Mammary epithelial cell (primary cell): ENCODE results near the gene GALNT13.

Experiments used
- EZH2 ChIP-seq: IDR thresholded peaks from 2 replicates; pipeline ENCODE4 v1.6.1; 2012; ENCODE audit warnings: low read length, inconsistent platforms, borderline replicate concordance
- TF ChIP-seq, protein P1 (sequence below), 2 donors: IDR thresholded peaks in 1 of 2; conservative IDR thresholded peaks in 1 of 2; 2 replicates each; pipeline ENCODE4 v1.5.1; 2011 to 2012; ENCODE audit warnings: inconsistent platforms in 2 of 2, low read length in 2 of 2, mild to moderate bottlenecking in 2 of 2, control low read depth in 1 of 2, low read depth in 1 of 2; ENCODE audit not compliant: insufficient read depth in 1 of 2; ENCODE audit errors: extremely low read depth in 1 of 2

DNA sequence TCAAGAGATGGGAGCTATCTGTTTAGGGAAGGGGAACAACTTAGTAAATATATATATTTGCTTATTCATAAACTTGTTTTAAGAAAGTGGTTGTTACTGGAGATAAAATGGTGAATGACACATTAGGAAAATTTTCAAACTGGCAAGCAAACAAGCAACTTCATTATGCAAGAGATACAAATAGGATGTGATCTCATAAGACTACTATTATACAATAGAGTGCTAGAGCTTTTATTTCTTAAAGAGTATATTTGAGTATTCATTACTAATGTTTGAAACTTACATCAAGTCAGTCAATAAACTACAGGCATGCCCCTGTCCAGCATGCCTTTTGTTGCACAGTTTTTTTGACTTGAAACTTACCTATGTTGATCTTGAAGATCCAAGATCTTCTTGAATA lies 471.6 kb downstream of the GALNT13 start:
- TF ChIP-seq, protein P1, sequence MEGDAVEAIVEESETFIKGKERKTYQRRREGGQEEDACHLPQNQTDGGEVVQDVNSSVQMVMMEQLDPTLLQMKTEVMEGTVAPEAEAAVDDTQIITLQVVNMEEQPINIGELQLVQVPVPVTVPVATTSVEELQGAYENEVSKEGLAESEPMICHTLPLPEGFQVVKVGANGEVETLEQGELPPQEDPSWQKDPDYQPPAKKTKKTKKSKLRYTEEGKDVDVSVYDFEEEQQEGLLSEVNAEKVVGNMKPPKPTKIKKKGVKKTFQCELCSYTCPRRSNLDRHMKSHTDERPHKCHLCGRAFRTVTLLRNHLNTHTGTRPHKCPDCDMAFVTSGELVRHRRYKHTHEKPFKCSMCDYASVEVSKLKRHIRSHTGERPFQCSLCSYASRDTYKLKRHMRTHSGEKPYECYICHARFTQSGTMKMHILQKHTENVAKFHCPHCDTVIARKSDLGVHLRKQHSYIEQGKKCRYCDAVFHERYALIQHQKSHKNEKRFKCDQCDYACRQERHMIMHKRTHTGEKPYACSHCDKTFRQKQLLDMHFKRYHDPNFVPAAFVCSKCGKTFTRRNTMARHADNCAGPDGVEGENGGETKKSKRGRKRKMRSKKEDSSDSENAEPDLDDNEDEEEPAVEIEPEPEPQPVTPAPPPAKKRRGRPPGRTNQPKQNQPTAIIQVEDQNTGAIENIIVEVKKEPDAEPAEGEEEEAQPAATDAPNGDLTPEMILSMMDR (conservative IDR thresholded peaks at IDR 0.05 in 1 of 2, IDR thresholded peaks at IDR 0.05 in 1 of 2; ENCODE audit: extremely low read depth in 1 of 2, insufficient read depth in 1 of 2, low read depth in 1 of 2, low read length in 2 of 2) = no peak
- TF ChIP-seq EZH2 = no peak
